Suppressor macrophage treated with lipopolysaccharide for 1 hour (primary cell): ENCODE results near the gene PSTPIP1.

Source experiments
- DNase-seq, 3 donors: peaks; one replicate each; pipeline ENCODE4 v3.0.0-alpha.2; 2020 to 2022

PSTPIP1 gene

DNA sequence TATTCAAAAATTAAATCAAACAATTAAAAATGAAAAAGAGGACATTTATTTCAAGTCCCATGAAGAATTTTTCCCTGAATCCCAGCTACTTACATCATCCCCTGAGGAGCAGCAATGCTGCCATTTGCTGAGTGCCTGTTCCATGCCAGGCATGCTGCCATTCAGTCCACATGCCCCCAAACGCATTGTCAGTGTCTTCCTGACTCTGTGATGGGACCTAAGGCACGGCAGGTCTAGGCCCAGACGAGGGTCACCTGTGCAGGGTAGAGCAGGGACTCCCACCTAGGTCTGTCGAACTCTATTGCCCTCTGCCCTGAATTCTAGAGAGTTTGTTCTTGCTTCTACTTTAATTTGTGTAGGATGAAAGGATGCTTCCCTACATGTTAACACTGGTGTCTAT lies 7.0 kb downstream of the PSTPIP1 start:
- no peak for DNase-seq

DNA sequence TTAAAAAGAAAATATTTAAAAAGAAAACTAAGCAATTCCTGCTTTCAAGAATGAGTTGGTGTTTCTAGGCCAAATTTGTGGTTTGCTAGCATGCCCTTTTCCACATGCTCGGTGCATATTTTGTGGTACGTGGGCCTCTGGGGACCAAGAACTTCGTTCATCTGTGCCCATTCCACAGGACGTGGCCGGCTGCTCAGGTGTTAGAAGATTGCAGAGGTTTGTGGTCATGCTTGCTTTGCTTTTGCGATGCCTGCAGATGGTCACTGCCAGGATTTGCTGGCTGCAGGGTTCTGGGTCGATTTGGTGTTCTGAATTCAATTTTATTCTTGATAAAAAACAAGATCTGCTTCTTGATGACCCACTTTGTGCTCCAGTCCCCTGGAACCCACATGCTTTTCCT lies 7.5 kb downstream of the PSTPIP1 start:
- DNase-seq: peak in 1 of 3 donors; percentile 0

DNA sequence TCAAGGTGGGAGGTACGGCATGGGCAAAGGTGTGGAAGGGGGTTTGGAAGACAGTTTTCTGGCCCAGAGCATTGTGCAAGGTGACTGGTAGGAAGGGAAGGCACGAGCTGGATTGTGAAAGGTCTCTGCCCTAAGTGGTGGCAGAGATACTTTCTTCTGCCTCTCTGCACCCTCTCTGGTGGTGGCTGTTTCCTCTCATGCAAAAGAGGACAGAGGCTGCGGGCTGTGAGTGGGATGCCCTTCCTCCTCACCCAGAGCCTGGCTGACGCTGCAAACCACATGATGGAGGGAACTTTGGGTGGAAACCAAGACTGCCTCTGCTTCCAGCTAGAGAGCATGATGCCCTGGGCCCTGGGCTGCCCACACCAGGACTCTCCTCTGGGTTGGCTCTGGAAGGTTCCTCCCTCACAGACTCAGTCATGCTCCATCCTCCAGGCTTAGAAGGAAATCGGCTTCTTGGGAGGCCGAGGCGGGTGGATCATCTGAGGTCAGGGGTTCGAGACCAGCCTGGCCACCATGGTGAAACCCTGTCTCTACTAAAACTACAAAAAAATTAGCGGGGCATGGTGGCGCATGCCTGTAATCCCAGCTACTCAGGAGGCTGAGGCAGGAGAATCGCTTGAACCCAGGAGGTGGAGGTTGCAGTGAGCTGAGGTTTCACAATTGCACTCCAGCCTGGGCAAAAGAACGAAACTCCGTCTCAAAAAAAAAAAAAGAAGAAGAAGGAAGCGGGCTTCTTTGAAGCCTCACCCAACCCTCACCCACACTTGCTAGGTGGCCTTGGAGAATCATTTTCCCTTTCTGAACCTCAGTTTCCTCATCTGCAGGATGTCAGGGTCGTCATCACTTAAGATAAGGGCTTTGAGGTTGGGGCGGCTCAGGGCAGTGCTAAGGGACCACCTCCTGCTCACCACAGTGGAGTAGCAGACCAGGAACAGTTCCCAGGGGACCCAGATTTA lies 8.3 kb downstream of the PSTPIP1 start:
- peak; percentile 95 to 97 (median 96) for DNase-seq

DNA sequence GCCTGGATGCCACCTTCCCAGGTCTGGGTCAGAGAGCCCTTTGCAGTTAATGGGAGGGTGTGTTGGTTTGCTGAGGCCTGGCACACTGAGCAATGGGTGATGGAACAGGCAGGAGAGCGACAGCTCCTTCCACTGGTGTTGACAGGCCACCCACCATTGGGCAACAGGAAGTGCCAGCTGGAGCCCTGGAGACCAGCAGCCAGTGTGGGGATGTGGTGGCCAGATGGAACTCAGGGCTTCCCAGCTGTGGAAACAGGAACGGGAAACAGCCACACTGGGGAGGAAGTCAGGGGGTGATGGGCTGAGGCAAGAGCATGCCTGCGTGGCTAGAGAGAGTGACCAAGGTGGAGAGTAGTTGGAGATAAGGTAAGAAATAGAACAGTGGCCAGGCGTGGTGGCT lies 9.3 kb downstream of the PSTPIP1 start:
- DNase-seq: peak; percentile 86 to 92 (median 92)

DNA sequence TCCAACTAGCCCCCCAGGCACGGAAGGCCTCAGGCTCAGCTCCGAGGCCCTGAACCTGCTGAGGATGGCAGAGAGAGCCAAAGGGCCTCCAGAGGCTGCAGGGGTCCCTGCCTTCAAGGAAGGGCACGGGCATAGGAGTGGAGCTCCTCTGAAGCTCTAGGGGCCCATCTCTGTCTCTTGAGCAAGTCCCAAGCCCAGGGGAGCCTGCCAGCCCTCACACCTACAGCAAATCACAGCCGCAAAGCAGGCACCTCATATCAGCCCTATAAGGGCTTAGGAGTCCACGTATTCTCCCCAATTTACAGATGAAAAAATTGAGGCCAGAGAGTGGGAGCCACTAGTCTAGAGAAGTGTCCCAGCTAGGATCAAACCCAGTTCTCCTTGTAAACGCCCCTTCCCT lies 14.2 kb downstream of the PSTPIP1 start:
- DNase-seq: no peak

DNA sequence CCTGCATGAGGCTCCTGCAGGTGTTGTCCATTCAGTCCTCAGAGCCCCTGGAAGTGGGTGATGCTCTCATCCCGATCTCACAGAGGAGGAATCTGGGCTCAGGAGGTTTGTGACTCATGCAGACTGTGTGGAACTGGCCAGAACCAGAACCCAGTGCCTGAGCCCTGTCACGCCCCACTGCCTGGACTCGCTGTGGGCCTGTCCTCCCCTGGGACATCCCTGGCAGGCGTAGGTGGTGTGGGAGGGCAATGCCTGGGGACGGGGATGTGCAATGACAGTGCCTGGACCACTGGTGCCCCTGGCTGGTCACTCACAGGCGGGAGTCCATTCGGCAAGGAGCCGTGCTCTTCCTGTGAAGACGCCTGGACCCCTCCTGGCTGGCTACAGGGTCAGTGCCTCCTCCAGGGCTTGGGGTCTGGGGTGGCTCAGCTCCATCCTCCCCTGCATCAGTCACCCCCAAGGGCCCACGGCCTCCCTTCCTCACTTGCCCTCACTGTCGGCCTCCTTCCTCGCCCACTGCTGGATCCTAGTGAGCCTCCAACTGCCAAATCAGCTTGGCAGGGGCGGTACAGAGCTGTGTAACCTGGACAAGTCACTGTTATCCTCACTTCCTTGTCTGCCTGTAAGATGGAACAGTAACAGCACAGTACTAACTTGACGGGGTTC lies 14.9 kb downstream of the PSTPIP1 start:
- no peak for DNase-seq

DNA sequence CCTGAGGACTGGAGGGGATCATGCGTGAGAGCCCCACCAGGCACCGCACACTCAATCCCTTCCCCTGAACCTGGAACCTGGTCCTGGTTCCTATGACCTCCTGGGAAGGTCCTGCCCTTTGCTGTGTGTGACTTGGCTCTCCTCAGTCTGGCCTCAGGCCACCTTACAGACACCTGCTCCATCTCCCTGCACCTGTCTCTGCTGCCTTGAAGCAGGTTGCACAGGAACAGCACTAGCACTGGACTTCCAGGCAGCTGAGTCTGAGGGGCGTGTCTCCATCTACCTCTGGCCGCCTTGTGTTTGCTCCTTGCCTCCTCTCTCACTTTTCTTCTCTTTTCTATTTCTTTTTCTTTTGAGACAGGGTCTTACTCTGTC lies 15.4 kb downstream of the PSTPIP1 start:
- DNase-seq: no peak

DNA sequence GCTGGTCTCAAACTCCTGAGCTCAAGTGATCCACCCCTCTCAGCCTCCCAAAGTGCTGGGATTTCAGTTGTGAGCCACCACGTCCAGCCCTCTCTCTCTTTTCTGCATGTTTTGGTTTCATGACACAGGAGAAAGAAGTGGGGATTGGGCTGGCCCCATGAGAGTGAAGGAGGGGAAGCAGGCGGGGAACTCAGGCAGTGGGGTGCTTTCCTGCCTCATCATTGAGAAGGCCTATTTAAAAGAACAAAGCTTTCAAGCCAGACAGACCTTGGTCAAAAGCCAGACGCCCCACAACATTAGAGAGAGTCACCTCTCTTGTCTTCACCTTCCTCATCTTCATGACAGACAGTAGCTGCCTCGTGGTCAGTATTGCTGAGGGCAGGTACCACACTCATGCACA lies 15.9 kb downstream of the PSTPIP1 start:
- peak; percentile 31 to 58 (median 53) for DNase-seq

DNA sequence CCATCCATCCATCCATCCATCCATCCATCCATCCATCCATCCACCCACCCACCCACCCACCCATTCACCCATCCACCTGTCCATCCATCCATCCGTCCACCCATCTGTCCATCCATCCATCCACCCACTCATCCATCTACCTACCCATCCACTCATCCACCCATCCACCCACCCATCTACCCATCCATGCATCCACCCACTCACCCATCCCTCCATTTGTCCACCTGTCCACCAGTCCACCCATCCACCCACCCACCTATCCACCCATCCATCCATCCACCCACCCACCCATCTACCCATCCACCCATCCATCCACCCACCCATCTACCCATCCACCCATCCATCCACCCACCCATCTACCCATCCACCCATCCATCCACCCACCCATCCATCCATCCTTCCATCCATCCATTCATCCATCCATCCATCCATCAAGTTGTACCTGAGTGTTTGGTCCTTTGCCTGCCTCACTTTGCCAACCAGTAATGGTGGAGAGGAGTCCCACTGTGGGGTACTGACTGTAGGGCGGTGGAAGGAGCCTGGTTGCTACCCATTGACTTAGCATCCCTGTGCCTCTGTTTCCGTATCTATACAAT lies 17.3 kb downstream of the PSTPIP1 start:
- no peak for DNase-seq

DNA sequence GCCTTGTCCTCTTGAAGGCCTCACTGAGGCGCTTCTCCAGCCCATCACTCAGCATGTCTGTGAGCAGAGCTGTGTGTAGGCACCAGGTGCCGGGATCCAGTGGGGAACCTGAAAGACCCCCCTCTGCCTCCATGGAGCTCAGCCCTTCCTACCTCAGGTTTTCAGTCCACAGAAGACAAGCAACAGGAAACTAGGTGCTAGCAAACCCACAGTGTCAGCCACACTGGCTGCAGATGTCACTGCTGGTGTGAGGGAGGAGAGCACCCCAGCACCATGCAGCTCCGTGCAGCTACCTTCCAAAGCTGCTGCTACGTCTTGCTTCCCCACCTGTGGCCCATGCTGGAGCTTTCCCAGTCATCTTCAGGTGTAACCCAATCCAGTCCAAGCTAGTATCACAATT lies 17.9 kb downstream of the PSTPIP1 start:
- no peak for DNase-seq

DNA sequence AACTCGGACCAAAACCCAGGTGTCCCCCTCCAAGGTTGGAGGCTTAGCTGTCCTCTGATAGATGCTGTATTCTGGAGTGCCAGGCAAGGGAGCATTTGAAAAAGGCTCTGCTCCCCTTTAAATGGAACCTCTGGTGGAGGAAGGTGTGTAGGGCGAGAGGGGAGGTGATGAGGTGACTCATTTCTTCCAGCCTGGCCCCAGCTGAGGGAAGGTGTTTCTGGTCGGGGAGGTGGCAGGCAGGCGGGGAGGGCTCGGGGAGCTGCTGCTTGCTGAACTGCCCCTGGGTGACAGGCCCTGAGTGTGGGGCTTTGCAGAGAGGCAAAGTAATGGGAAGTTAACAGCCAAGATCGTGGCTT lies 18.8 kb downstream of the PSTPIP1 start:
- no peak for DNase-seq

DNA sequence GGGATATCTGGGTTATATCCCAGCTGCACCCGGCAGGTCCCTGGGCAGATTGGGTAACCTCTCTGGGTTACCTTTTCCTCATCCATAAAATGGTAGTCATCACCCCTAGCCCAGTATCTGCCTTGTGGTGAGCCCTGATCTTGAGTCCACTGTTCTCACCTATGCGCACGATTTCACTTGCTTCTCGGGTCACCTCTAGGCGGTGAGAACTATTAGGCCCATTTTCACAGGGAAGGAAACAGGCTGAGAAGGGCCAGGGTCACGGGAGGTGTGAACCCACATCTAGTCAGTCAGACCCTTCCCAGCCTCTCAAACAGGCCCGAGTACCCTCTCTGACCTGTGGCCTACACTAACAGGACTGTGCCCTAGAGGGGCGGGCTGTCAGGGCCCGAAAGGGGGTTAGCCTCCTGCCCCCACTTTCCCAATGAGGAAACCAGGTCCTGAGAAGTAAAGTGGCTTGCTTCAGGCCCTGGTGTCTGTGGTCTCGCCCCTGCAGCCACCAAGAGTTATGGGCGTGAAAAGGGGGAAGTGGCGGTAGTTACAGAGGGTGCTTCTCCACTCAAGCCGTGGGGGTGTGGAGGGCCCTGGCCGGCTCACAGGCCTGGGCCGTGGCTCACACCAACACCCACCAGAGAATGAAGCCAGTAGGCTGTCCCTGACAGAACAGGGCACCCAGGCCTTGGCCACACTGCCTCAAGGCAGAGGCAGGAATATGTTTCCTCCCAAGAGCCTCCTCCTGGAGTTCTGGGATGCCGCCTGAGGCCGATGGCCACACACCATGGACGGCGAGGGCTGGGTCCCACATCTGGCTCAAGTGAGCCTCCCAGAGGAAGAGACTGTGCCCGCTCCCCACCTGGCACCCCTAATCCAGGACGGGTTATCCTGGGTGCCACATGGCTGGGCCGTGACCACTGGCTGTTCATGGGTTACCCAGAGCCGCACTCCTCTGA lies 19.5 kb downstream of the PSTPIP1 start:
- peak; percentile 89 to 91 (median 90) for DNase-seq

DNA sequence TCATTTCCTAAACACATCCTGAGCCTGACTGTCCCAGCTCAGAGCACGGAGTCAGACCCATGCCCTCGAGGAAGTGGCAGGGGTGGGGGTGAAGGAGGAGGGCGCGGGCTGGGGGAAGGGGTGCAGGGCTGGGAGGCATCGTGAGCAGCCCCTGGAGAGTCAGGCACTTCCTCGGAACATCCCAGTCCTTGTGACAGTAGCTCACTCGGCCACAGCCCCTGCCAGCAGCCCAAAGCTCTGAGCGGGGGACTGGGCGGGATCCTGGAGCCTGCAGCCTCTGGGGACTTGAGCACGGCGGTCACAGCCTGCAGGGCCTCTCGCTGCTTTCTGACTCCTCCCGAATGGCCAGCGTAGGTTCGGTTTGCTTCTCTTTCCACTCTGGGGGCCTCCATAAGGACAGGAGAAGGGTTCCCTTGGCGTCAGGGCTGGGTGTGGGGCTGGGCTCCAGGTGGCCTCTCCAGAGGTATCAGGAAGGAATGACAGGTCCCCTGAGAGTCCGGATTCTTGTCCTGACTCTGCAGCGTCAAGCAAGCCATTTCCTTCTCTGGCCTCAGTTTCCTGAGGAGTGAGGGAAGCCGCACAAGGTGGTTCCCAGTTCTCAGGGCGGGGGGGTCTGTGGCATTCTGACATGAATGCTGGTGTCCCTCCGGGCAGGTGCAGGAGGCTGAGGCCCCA lies 20.9 kb downstream of the PSTPIP1 start:
- peak in 2 of 3 donors; percentile 26 to 48 for DNase-seq

DNA sequence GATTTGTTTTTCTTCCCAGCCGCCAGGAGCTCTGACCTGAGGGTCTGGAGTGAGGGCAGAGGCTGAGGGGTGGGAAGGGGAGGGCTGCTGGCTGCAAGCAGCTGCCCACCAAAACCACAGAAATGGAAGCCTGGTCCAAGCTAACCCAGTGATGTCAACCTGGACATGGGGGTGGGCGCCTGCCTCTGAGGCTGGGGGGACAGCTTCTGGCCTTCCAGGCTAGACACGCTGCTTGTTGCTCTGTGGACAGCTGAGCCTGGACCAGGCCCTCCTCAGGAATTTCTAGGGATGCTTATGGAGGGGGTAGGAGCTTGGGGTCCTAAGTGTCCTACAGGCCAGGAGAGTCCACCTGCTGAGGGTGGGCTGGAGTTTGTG lies 21.4 kb downstream of the PSTPIP1 start:
- DNase-seq: no peak

DNA sequence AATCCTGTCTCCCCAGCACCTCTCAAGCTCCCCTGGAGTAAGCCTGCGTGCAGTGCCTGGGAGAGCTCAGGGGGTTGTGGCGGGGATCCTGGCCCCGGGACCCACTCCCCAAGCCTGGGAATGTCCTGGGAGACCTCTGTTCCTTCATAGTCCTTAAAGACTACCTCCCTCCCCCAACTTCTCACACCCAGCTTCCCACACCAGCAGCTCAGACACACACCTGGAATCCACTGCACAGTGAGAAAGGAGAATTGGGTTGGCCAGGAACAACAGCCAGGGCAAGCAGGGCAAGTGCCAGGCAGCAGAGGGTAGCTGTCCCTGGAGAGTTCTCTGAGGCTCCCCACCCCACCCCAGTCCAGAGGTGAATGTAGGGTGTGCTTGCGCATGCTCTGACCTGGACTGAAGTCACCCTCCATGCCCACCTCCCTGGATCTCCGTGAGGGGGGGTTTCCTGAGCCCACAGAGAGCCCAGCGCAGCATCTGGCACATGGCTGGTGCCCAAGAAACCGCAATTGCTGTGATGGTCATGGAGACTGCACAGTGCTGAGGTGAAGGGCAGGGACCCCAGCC lies 22.2 kb downstream of the PSTPIP1 start:
- no peak for DNase-seq

DNA sequence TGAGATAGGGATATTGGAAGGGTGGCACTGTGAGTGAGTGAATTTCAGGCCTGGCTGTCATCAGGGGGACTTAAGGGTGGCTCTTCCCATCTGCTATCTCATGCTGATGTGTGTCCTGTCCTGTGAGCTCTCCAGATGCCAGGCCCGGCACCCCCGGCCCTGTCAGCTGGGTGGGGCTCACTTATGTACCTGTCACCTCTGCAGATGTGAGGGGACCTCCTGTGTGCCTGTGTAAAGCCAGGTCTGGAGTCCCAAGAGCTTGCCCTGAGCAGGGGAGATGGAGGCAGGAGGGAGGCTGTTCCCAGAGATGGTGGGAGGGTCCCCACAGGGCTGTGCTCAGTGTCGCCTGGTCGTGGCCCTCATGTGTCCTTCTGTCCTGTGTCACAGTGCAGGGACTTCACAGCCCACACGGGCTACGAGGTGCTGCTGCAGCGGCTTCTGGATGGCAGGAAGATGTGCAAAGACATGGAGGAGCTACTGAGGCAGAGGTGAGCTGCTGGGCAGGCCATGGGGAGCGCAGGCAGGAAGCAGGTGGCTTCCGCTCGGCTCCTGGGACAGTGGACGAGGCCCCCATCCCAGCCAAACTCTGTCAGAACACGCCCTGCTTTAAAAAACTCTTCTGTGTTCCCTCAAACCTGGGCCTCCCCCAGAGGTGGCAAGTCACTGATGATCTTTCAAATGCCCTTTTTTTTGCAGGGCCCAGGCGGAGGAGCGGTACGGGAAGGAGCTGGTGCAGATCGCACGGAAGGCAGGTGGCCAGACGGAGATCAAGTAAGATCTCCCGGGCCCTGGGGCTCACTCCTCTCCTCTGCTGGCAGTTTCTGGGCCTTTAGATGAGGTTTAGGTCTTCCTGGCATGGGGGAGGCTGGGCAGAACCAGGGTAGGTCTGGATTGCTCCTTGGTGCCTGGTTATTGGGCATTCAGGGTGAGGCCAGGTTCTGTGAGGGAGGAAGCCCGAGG lies 23.1 kb downstream of the PSTPIP1 start:
- DNase-seq: no peak

DNA sequence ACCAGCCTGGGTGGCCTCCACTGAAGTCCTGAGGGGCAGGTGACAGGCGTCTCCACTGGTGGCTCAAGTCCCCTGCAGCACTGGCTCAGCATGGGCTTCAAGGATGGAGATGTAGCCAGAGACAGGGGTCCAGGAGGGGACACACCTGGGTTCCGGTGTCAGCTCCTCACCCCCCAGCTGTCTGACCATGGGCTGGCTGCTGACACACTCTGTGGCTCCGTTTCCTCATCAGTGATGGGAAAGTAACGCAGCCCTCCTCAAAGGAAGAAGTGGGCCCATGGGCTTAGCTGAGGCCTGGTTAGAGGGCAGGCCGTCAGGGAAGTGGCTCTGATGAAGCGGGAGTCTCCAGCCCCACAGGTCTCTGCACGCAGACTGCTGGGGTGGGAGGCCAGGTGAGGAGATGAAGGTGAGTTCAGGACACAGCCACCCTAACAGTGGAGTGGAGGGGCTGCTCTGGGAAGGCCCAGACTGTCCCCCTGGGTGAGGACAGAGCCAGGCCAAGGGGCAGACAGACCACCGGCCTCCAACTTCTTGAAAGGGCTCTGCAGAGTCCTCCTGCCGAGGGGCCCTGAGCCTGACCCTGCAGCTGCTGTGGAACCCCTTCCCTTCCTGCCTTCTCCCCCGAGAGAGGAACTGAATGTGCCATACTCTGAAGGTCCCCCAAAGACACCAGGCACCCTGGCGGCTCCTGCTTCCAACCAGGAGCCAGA lies 24.0 kb downstream of the PSTPIP1 start:
- DNase-seq: peak; percentile 46 to 52 (median 48)

DNA sequence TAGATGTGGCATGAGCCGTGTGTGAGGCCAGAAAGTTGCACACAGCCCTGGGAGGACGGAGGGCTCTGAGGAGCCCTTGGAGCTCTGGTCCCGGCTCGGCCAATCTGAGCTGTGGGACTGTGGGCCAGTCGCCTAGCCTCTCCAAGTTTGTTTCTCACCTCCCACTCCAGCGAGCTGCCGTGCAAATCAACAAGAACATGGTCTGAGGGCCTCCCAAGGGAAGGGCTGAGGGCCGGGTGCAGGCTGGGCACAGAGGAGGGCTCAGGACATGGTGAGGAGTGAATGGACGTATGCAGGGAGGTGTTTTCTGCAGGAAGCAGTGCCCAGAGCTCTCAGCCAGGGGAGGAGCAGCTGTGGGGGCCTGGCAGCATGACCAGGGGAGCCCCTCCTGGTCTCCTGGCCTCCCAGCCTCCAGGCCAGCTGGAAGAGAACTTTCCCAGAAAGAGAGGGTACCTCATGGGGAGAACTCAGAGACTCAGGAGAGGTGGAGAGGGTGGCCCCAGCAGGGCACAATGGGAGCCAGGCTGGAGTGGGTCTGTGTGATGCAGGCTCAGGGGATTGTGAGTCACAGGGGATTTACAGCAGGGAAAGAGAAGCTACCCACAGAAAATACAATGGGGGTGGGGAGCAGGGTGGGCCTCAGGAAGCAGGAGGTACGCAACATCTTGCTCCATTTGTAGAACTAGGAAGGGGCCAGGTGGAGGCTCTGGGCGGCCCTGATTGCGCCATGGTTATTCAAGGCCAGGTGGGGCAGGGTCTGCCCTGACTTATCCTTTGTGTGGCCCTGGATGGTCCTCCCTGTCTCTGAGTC lies 24.8 kb downstream of the PSTPIP1 start:
- peak; percentile 89 to 91 (median 91) for DNase-seq
